ENCODE results near the gene CEP57L1. TPM values are rescaled to one million over a fixed set of nuclear protein-coding genes. Genes with fewer than 3 reads are reported as not detected.

CEP57L1 gene
- total and polyA plus RNA-seq, 9 of the 15 experiments (the other 6 are each of a cell fraction or from before 2014, with no cell fraction given) = 39.4 to 88.6 (median 61.8) TPM

DNA sequence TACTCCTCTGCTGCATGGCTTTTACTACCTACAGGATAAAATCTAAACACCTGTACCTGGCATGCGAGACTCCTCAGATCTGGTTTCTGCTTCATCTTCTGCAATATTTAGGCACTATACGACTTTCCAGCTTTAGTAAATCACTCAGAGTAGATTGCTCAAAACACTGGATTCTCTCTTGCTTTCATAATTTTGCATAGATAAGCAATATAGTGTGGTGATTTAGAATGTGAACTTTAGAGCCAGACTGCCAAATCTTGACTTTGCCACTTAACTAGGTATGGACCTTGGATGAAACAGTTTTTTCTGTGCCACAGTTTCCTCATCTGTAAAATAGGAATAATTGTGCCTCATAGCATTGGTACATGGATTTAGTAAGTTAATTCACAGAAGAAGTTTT lies 28.9 kb downstream of the CEP57L1 start:
- Histone ChIP-seq H3K4me3 (no peak overlapping the region), H3K27ac (ENCODE audit: extremely low read depth, low read depth, low read length) (no peak overlapping the region), H3K9me1 (ENCODE audit: control insufficient read depth, insufficient read depth, low read length) (no peaks in the 10 kb centered on the region), H2AFZ (ENCODE audit: low read depth, low read length) (no peak overlapping the region), H3K27me3 (ENCODE audit: control insufficient read depth in 2 of 2, insufficient read depth in 2 of 2, low read length in 2 of 2) (no peaks in the 10 kb centered on the region), H3K9ac (ENCODE audit: insufficient read depth in 1 of 2, low read depth in 2 of 2, low read length in 2 of 2) (no peak overlapping the region), H3K4me2 (ENCODE audit: insufficient read depth, low read length) (no peak overlapping the region), H3K4me1 (replicated peaks in 1 of 2; ENCODE audit: control insufficient read depth in 2 of 2, insufficient read depth in 2 of 2, low read length in 2 of 2) (peaks cover 4 to 5% of the 10 kb centered on the region in 2 experiments; a peak in 3 of 5 replicates), H4K20me1 (replicated peaks; ENCODE audit: control insufficient read depth, insufficient read depth, low read length) (no peaks in the 10 kb centered on the region), H3K36me3 (ENCODE audit: control insufficient read depth, insufficient read depth, low read length) (peaks cover 5% of the 10 kb centered on the region; the same call in 2 of the 3 replicates), H3K9me3 (replicated peaks; ENCODE audit: control insufficient read depth, insufficient read depth, low read depth, low read length) (no peaks in the 10 kb centered on the region), H3K79me2 (ENCODE audit: control insufficient read depth, insufficient read depth, low read length) (peaks cover 67% of the 10 kb centered on the region)
- intact Hi-C loops (cut with micrococcal nuclease) = no loop called here
- WGBS (ENCODE audit: insufficient coverage, low coverage, missing lambda C conversion rate) = 75% methylated on average over 2 of the region's 2 CpGs
- DNase-seq (ENCODE audit: extremely low read depth in 1 of 4, low spot score in 3 of 4) = no peak
- no peak for ATAC-seq
- ChIA-PET POLR2A (no interaction called here), CTCF (ENCODE audit: low intra/inter-chr PET ratio) (no interaction called here)
- no peak for FAIRE-seq
- TF ChIP-seq CAMTA2 (CRISPR knock-in tag; conservative IDR thresholded peaks at IDR 0.05) = no peak
- no peak for TF ChIP-seq MEF2A (IDR thresholded peaks at IDR 0.05; ENCODE audit: control insufficient read depth, low read depth, low read length)
- TF ChIP-seq ZNF668 (CRISPR knock-in tag; IDR thresholded peaks at IDR 0.05) = no peak
- TF ChIP-seq, protein P1, sequence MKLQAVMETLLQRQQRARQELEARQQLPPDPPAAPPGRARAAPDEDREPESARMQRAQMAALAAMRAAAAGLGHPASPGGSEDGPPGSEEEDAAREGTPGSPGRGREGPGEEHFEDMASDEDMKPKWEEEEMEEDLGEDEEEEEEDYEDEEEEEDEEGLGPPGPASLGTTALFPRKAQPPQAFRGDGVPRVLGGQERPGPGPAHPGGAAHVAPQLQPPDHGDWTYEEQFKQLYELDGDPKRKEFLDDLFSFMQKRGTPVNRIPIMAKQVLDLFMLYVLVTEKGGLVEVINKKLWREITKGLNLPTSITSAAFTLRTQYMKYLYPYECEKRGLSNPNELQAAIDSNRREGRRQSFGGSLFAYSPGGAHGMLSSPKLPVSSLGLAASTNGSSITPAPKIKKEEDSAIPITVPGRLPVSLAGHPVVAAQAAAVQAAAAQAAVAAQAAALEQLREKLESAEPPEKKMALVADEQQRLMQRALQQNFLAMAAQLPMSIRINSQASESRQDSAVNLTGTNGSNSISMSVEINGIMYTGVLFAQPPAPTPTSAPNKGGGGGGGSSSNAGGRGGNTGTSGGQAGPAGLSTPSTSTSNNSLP (IDR thresholded peaks at IDR 0.05; ENCODE audit: borderline replicate concordance, low read depth, low read length) = no peak
- no peak for TF ChIP-seq GTF2A2 (tag; IDR thresholded peaks at IDR 0.05)
- TF ChIP-seq MAFF (IDR thresholded peaks at IDR 0.05; ENCODE audit: low read length) = peak; percentile 21; the same call in 1 of the 2 replicates
- peak; percentile 50 for TF ChIP-seq ZNF316 (IDR thresholded peaks at IDR 0.05)
- no TSS peak for BruUV-seq (replicated peaks)
- in situ Hi-C loops (cut with MboI) = no loop called here
